ENCODE results near the gene GNPTG. TPM values are rescaled to one million over a fixed set of nuclear protein-coding genes. Genes with fewer than 3 reads are reported as not detected.

GNPTG gene
- total RNA-seq, 2 experiments from 2014 or later: 27.6 to 32.0 TPM

GRCh38 chr16:1313721-1314369, 37.9 kb upstream of the GNPTG start:
- Mint-ChIP-seq H3K27me3 (no peaks in the 10 kb centered on the region), H3K27ac (no peak overlapping the region), H3K36me3 (ENCODE audit: low read depth) (peaks cover 68% of the 10 kb centered on the region), H3K4me3 (no peak overlapping the region), H3K4me1 (ENCODE audit: low read depth) (peaks cover 27% of the 10 kb centered on the region), H3K9me3 (no peaks in the 10 kb centered on the region)
- Histone ChIP-seq H3K9me3 (ENCODE audit: control insufficient read depth in 1 of 2, insufficient read depth in 1 of 2, low read length in 2 of 2) (no peaks in the 10 kb centered on the region), H3K27me3 (ENCODE audit: control insufficient read depth in 1 of 2, insufficient read depth in 2 of 2, low read length in 2 of 2) (no peaks in the 10 kb centered on the region), H3K4me1 (ENCODE audit: insufficient read depth, low read length) (peaks cover 47% of the 10 kb centered on the region), H3K4me3 (ENCODE audit: low read length) (no peak overlapping the region), H3K27ac (ENCODE audit: low read depth in 1 of 2, low read length in 2 of 2) (no peak overlapping the region), H3K36me3 (ENCODE audit: insufficient read depth, low read length) (peaks cover 64% of the 10 kb centered on the region)
- CTCF ChIA-PET: no interaction called here
- no peak for TF ChIP-seq CTCF (IDR thresholded peaks at IDR 0.05)
- intact Hi-C loops (cut with DNase I, micrococcal nuclease): loop anchor here in 1 of 2 experiments (2.0 kb wide), 1 partner anchor 17 kb away; no protein-coding TSS in a partner anchor
- no peak for ATAC-seq (ENCODE audit: poor library complexity)
- DNase-seq: no peak
- POLR2A ChIA-PET: no interaction called here

- POLR2A ChIA-PET: no interaction called here
- H3K36me3 Mint-ChIP-seq (ENCODE audit: low read depth): peaks cover 75% of the 10 kb centered on the region
- no peak overlapping the region for H3K4me3 Mint-ChIP-seq
- Histone ChIP-seq H3K27me3 (ENCODE audit: control insufficient read depth in 1 of 2, insufficient read depth in 2 of 2, low read length in 2 of 2) (no peaks in the 10 kb centered on the region), H3K4me3 (ENCODE audit: low read length) (no peak overlapping the region), H3K4me1 (ENCODE audit: insufficient read depth, low read length) (peaks cover 47% of the 10 kb centered on the region), H3K9me3 (ENCODE audit: control insufficient read depth in 1 of 2, insufficient read depth in 1 of 2, low read length in 2 of 2) (no peaks in the 10 kb centered on the region), H3K27ac (ENCODE audit: low read depth in 1 of 2, low read length in 2 of 2) (no peak overlapping the region), H3K36me3 (ENCODE audit: insufficient read depth, low read length) (peaks cover 71% of the 10 kb centered on the region)
- peaks cover 23% of the 10 kb centered on the region for H3K4me1 Mint-ChIP-seq (ENCODE audit: low read depth)
- no peak overlapping the region for H3K27ac Mint-ChIP-seq
- TF ChIP-seq CTCF (IDR thresholded peaks at IDR 0.05): no peak
- no peaks in the 10 kb centered on the region for H3K9me3 Mint-ChIP-seq
- CTCF ChIA-PET: no interaction called here
- intact Hi-C loops (cut with DNase I, micrococcal nuclease): no loop called here
- DNase-seq (no peak), ATAC-seq (ENCODE audit: poor library complexity) (no peak)
- H3K27me3 Mint-ChIP-seq: no peaks in the 10 kb centered on the region
These were observed 37.2 kb upstream of the GNPTG start for GRCh38 chr16:1314399-1315068.

GRCh38 chr16:1315081-1316032, 36.4 kb upstream of the GNPTG start:
- no peaks in the 10 kb centered on the region for H3K27me3 ChIP-seq (ENCODE audit: control insufficient read depth in 1 of 2, insufficient read depth in 2 of 2, low read length in 2 of 2)
- ATAC-seq (ENCODE audit: poor library complexity) (no peak), DNase-seq (peak in 1 of 14 experiments; percentile 12)
- H3K36me3 ChIP-seq (ENCODE audit: insufficient read depth, low read length): peaks cover 79% of the 10 kb centered on the region
- H3K4me3 Mint-ChIP-seq: no peak overlapping the region
- H3K27ac ChIP-seq (ENCODE audit: low read depth in 1 of 2, low read length in 2 of 2): no peak overlapping the region
- ChIA-PET CTCF (no interaction called here), POLR2A (no interaction called here)
- H3K27me3 Mint-ChIP-seq: no peaks in the 10 kb centered on the region
- no peaks in the 10 kb centered on the region for H3K9me3 Mint-ChIP-seq
- peaks cover 19% of the 10 kb centered on the region for H3K4me1 Mint-ChIP-seq (ENCODE audit: low read depth)
- H3K4me3 ChIP-seq (ENCODE audit: low read length): no peak overlapping the region
- H3K36me3 Mint-ChIP-seq (ENCODE audit: low read depth): peaks cover 79% of the 10 kb centered on the region
- TF ChIP-seq CTCF (IDR thresholded peaks at IDR 0.05): no peak
- no peak overlapping the region for H3K27ac Mint-ChIP-seq
- intact Hi-C loops (cut with DNase I, micrococcal nuclease): no loop called here
- peaks cover 47% of the 10 kb centered on the region for H3K4me1 ChIP-seq (ENCODE audit: insufficient read depth, low read length)
- no peaks in the 10 kb centered on the region for H3K9me3 ChIP-seq (ENCODE audit: control insufficient read depth in 1 of 2, insufficient read depth in 1 of 2, low read length in 2 of 2)
